HPDE6-E6E7 (cell line): ENCODE results near the gene TWIST2.

Experiments used
- DNase-seq: peaks from one replicate; pipeline ENCODE4 v3.0.0; 2011; ENCODE audit warnings: missing footprints; ENCODE audit errors: extremely low spot score

The TWIST2 gene

DNA sequence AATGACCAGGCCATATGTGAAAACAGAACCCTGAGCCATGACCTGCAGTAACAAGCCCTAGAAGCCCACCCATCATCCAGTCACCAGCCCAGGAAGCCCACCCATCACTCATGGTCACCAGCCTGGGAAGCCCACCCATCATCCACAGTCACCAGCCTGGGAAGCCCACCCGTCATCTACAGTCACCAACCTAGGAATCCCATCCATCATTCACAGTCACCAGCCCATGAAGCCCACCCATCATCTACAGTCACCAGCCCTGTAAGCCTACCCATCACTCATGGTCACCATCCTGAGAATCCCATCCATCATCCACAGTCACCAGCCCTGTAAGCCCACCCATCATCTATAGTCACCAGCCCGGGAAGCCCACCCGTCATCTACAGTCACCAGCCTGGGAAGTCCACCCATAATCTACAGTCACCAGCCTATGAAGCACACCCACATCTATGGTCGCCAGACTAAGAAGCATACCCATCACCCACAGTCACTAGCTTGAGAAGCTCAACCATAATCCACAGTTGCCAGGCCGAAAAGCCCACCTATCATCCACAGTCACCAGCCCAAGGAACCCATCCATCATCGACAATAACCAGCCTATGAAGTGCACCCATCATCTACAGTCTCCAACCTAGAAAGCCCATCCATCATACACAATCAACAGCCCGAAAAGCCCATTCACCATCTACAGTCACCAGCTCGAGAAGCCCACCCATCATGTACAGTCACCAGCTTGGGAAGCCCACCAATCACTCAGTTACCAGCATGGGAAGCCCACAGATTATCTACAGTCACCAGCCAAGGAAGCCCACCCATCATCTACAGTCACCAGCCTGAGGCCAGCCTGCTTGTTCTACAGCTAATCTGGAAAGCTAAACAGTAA, 91.9 kb downstream of the TWIST2 start:
- DNase-seq: no peak

DNA sequence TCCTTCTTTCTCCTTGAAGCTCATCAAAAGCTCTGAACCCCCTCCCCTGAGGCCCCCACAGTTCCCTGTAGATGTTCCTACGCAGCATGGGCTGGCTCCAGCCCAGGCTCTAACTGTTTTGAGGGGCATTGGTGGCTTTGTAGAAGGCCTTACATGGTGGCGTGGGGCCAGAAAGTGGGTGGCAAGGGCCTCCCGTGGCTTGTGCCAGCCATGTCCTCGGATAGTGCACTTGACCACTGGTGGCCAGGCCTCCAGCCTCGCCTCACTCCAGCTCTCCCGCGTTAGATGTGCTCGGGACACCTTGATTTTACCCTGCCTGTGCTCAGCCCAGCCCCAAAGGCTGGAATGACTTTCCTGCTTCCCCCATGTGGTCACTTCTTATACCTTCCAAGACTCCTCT, 92.9 kb downstream of the TWIST2 start:
- no peak for DNase-seq

- no peak for DNase-seq
These were observed 93.4 kb downstream of the TWIST2 start for GRCh38 chr2:238941262-238941792.

DNA sequence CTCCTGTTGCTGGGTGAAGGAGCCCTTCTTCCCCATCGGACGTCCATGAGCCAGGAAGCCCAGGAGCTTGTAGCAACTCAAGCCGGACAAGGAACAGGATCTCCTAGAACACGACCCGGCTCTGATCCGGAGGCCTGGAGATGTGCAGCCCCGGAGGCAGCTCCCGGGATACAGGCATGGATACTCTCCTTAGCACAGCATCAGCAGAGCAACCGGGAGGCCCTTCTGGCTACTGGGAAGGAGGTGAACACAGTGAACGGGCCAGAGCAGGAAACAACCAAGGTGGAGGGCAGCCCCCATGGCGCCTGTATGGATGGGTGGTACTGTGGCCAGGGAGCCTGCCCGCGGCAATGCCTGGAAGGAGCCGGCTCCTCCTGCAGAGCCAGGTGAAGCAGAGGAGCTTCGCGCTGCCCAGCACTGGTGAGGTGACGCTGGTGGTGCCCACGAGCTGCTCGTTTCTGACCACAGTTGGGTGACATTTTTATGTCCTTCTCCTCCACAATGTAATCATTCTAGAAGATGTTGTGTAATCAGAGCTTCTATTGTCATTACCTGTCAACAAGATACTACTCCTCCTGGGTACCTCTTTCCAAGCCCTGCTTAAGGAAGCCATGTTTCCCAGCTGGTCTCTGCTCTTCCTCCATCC, 94.3 kb downstream of the TWIST2 start:
- DNase-seq: no peak

DNA sequence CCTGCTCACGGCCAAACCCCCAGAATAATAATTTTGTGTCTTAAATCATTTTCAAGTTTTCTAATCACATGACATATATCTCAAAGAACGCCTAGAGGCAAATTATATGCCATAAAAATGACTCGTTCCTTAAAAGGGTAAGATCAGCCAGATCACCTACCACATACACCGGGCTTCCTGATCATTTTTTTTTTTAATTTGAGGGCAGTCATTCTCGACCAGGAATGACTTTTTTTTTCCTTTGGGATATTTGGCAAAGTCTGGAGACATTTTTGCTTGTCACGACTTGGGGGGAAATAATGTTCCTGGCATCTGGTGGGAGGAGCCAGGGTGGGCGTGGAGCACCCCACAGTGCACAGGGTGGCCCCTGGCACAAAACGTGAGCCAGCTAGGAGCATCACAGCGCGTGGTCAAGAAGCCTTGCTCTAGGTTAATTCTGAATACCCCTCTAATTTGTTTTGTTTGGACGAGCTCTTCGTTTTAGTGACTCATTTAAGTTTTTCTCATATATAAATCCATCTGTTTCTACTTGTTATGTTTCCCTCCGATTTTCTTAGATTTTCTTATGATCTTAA, 94.9 kb downstream of the TWIST2 start:
- no peak for DNase-seq

- DNase-seq: no peak
These were observed 95.6 kb downstream of the TWIST2 start for GRCh38 chr2:238943338-238944067.

GRCh38 chr2:238945433-238946150, 97.7 kb downstream of the TWIST2 start:
- DNase-seq: no peak

DNA sequence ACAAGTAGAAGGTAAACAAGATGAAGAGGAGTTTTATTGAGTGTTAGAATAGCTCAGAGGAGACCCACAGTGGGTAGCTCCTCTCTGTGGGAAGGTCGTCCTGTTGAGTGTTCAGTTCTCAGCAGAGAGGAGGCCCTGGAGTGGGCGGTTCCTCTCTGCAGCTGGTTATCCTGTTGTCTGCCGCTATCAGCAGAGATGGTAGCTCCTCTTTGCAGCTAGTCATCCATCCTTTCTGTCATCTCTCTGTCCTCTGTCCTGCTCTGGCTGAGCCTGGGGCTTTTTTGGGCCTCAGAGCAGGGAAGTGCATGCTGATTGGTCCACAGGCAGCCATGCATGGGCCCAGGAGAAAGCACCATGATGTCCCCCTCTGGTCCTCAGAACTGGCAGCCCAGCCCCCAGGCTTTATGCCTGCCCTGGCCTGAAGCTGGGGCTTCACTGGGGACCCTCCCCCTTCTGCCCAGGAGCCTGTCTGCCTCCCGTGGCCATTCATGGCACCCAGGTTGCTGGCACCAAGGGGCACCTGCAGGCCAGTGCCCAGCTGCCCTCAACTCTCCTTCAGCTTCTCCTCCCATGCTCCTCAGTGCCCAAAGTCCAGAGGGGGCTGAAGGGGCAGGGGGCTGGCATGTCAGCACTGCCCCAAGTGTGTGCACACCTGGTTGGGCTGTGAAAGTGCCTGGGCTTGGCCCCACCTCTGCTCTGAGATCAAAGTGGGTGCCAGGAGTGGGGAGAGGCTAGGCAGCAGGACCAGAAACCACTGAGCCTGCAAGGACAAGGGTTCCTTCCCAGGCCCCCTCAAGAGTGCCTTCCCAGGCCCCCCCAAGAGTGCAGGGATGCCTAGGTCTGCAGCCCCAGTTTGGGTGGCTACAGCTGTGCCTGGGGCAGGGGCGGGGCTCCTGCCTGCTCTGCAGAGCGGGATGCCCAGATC, 98.7 kb downstream of the TWIST2 start:
- DNase-seq: no peak

- DNase-seq: no peak
These were observed 99.4 kb downstream of the TWIST2 start for GRCh38 chr2:238947243-238947760.

- peak; percentile 91 for DNase-seq
These were observed 100.2 kb downstream of the TWIST2 start for GRCh38 chr2:238947920-238948710.

GRCh38 chr2:238948765-238949641, 101.1 kb downstream of the TWIST2 start:
- no peak for DNase-seq

DNA sequence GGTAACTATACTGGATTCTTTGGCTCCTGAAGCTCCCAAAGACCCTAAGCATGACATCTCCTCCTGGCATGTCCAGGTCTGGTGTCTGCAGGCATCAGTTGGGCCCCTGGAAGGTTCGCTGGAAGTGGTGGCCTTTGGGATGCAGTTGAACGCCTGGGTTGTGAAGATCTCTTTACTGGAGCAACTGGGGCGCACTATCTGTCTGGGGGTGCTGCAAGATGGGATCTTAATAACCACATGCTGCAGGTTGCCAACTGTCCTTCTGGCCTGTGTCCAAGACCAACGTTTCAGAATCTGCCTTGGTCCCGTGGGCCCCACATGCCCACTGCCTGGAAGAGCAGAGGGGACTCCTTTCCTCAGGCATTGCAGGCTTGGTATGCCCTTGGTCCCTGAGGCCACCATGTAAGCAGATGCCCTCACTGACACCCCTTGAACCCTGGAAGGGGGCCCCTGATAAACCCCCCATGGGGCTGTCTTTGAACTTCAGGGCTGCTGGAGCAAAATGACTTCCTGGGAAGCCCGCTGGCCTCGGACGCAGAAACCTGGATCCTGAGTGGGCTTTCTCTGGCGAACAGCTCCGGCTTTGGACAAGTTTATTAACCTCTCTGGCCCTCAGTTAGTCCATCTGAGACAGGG, 101.9 kb downstream of the TWIST2 start:
- no peak for DNase-seq

GRCh38 chr2:238950551-238950950, 102.7 kb downstream of the TWIST2 start:
- DNase-seq: no peak

DNA sequence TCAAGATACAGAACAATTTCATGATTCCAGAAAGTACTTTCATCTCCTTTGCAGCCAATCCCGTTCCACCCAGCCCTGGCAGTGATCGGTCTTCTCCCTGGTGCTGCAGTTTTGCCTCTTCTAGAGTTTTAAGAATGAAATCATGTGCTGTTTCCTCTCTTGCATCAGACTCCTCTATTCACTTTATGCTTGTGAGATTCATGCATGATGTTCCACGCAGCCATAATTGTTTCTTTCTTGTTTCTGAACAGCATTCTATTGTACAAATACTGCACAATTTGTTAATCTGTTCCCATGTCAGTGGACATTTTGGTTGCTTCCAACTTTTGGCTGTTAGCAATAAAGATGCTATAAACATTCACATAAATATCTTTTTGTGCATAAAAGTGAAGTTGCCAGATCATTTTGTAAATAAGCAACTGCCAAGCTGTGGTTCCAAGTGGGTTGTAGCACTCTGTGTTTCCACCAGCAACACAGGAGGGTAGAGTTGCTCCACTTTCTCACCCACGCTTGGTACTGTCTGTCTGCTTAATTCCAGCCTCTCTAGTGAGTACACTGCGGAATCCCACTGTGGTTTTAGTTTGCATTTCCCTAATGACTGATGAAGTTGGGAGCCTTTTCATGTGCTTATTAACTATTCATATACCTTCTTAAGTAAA, 104.5 kb downstream of the TWIST2 start:
- no peak for DNase-seq

- DNase-seq: no peak
These were observed 107.1 kb downstream of the TWIST2 start for GRCh38 chr2:238954841-238955591.
